T-cell (primary cell): ENCODE measurements around the gene KCNK16. TPM values are rescaled to one million over a fixed set of nuclear protein-coding genes. Genes with fewer than 3 reads are reported as not detected.
"Not testable (repeated sequence)": the region's sequence is repeated elsewhere in the genome, so short reads cannot be mapped to it uniquely, and the experiment has no call there.

ENCODE experiments used
- ATAC-seq, 4 experiments: fragments of 200-7000 bp in 3 of 4; fragments of 150-1000 bp in 1 of 4; cut with Tn5 transposase; replicated peaks in 1 of 4; 1 replicate in 3 of 4; 2 replicates in 1 of 4; pipeline ENCODE4 v1.10.0; 2021; ENCODE audit warnings: moderate library complexity in 3 of 4, mild to moderate bottlenecking in 2 of 4, moderate number of reproducible peaks in 1 of 4
- CTCF ChIA-PET, 2 donors: fragments of 300-600 bp; sonication (Branson Sonifier 250); formaldehyde crosslinking; loops; one replicate each; lab custom pipeline; 2022; ENCODE audit warnings: antibody characterized with exemption in 2 of 2; lab: Charles Lee
- POLR2A ChIA-PET, 2 donors: fragments of 300-600 bp; sonication (Branson Sonifier 250); formaldehyde crosslinking; loops; one replicate each; lab custom pipeline; 2022; ENCODE audit warnings: antibody characterized with exemption in 2 of 2; lab: Charles Lee
- DNase-seq, 35 experiments: peaks; one replicate each; pipeline versions ENCODE4 v3.0.0 to v3.0.0-alpha.2; 2013 to 2023
- H3K27ac ChIP-seq: one replicate; pipeline ENCODE4 v1.5.1; 2013; ENCODE audit warnings: low read length
- H3K27me3 ChIP-seq, 2 experiments: replicated peaks in 1 of 2; 1 replicate in 1 of 2; 2 replicates in 1 of 2; pipeline versions ENCODE4 v1.6.1 to v1.7.0; 2013; ENCODE audit warnings: low read length in 1 of 2, mixed read lengths in 1 of 2; ENCODE audit not compliant: control insufficient read depth in 2 of 2, insufficient read depth in 2 of 2; ENCODE audit errors: extremely low read depth in 1 of 2
- H3K36me3 ChIP-seq, 2 donors: 1 replicate in 1 of 2; 2 replicates in 1 of 2; pipeline versions ENCODE4 v1.6.1 to v1.7.0; 2013; ENCODE audit warnings: low read length in 1 of 2; ENCODE audit not compliant: control insufficient read depth in 2 of 2, insufficient read depth in 1 of 2; ENCODE audit errors: extremely low read depth in 1 of 2
- H3K4me1 ChIP-seq, 2 experiments: 1 replicate in 1 of 2; 2 replicates in 1 of 2; pipeline versions ENCODE4 v1.6.1 to v1.7.0; 2013; ENCODE audit warnings: low read length in 2 of 2, mixed read lengths in 1 of 2; ENCODE audit not compliant: insufficient read depth in 2 of 2, control insufficient read depth in 1 of 2; ENCODE audit errors: extremely low read depth in 1 of 2
- H3K4me3 ChIP-seq, 2 donors: 1 replicate in 1 of 2; 2 replicates in 1 of 2; pipeline versions ENCODE4 v1.5.1 to v1.7.0; 2013; ENCODE audit warnings: mild to moderate bottlenecking in 2 of 2, low read length in 1 of 2, moderate library complexity in 1 of 2; ENCODE audit not compliant: control insufficient read depth in 1 of 2; ENCODE audit errors: extremely low read depth in 1 of 2
- H3K9me3 ChIP-seq: 2 replicates; pipeline ENCODE4 v1.7.0; 2013
- H3K27ac Mint-ChIP-seq, 2 donors: one replicate each; pipeline ENCODE4 v1.8.0; 2020 to 2021; ENCODE audit warnings: mild to moderate bottlenecking in 2 of 2, mixed read lengths in 2 of 2
- H3K27me3 Mint-ChIP-seq, 2 donors: one replicate each; pipeline ENCODE4 v1.8.0; 2021 to 2022; ENCODE audit warnings: mixed read lengths in 2 of 2
- H3K36me3 Mint-ChIP-seq: one replicate; pipeline ENCODE4 v1.8.0; 2021; ENCODE audit warnings: mixed read lengths
- H3K4me1 Mint-ChIP-seq, 3 donors: one replicate each; pipeline ENCODE4 v1.8.0; 2020 to 2022; ENCODE audit warnings: mixed read lengths in 3 of 3, mild to moderate bottlenecking in 1 of 3
- H3K4me3 Mint-ChIP-seq, 3 donors: one replicate each; pipeline ENCODE4 v1.8.0; 2020 to 2022; ENCODE audit warnings: mild to moderate bottlenecking in 3 of 3, mixed read lengths in 3 of 3, moderate library complexity in 3 of 3
- H3K9me3 Mint-ChIP-seq, 3 donors: one replicate each; pipeline ENCODE4 v1.8.0; 2020 to 2022; ENCODE audit warnings: mixed read lengths in 3 of 3
- WGBS: methylation state at CpG from one replicate; pipeline ENCODE4 v1.1.5; 2013; ENCODE audit warnings: missing lambda C conversion rate; ENCODE audit not compliant: insufficient coverage; 5-methylcytosine and 5-hydroxymethylcytosine counted together
- total RNA-seq, 35 experiments: library from RNA in 6 of 35; stranded (reverse) in 6 of 35; fragments of 120-200 nt in 1 of 35; gene quantifications; one replicate each; pipeline versions ENCODE4 v1.2.1 to v1.2.4 and lab custom pipeline; 2013 to 2026

KCNK16 gene
- total RNA-seq, 5 donors from 2014 or later (not counting 1 experiment from before 2014, with no cell fraction given), result not detected

- no peak for DNase-seq
- Mint-ChIP-seq H3K27me3 (peaks cover 0 to 8% of the 10 kb centered on the region in 2 donors), H3K4me3 (no peak overlapping the region), H3K9me3 (no peaks in the 10 kb centered on the region), H3K4me1 (no peaks in the 10 kb centered on the region), H3K27ac (no peak overlapping the region), H3K36me3 (no peaks in the 10 kb centered on the region)
- Histone ChIP-seq H3K4me3 (no peak overlapping the region), H3K36me3 (no peaks in the 10 kb centered on the region), H3K9me3 (no peaks in the 10 kb centered on the region), H3K27ac (no peak overlapping the region), H3K27me3 (peaks cover 0 to 21% of the 10 kb centered on the region in 2 experiments), H3K4me1 (no peaks in the 10 kb centered on the region)
- 79% methylated on average over 3 of the region's 5 CpGs for WGBS
- ChIA-PET POLR2A (no interaction called here), CTCF (interaction anchor here in 1 of 2 donors (0.7 kb wide), 1 partner anchor 127 kb away, joined by 3 read pairs; no protein-coding TSS in a partner anchor)
- ATAC-seq, result no peak
These were observed 28.4 kb downstream of the KCNK16 start for GRCh38 chr6:39294133-39294532.

- Histone ChIP-seq H3K4me3 (no peak overlapping the region), H3K4me1 (no peaks in the 10 kb centered on the region), H3K36me3 (no peaks in the 10 kb centered on the region), H3K27ac (no peak overlapping the region), H3K27me3 (peaks cover 0 to 15% of the 10 kb centered on the region in 2 experiments), H3K9me3 (no peaks in the 10 kb centered on the region)
- ATAC-seq (no peak), DNase-seq (no peak)
- H3K9me3 Mint-ChIP-seq, result no peaks in the 10 kb centered on the region
- H3K27ac Mint-ChIP-seq, result no peak overlapping the region
- 91% methylated on average over 4 of the region's 6 CpGs for WGBS
- ChIA-PET CTCF (no interaction called here), POLR2A (no interaction called here)
- no peaks in the 10 kb centered on the region for H3K36me3 Mint-ChIP-seq
- H3K4me1 Mint-ChIP-seq, result no peaks in the 10 kb centered on the region
- H3K4me3 Mint-ChIP-seq, result no peak overlapping the region
- H3K27me3 Mint-ChIP-seq, result peaks cover 4% of the 10 kb centered on the region in 2 donors
These were observed 29.9 kb downstream of the KCNK16 start for GRCh38 chr6:39292637-39293036.

DNA sequence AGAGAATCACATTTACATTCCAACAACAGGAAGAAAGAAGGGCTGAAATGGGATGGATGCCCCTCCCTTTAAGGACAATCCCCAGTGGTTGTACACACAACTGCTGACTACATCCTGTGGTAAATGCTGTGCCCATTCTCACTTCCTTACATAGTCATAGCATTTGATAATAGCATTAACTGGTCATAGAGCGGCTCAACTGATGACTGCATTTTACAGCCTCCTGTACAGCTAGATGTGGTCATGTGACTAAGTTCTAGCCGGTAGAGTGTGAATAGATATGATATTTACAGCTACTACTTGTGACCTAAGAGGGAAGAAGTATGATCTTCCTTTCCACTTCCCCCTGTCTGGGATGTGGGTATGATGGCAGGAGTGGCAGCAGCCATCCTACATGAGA is 33.0 kb downstream of the KCNK16 start:
- Histone ChIP-seq H3K27me3 (peaks cover 0 to 2% of the 10 kb centered on the region in 2 experiments), H3K36me3 (no peaks in the 10 kb centered on the region), H3K9me3 (no peaks in the 10 kb centered on the region), H3K4me1 (no peaks in the 10 kb centered on the region), H3K27ac (no peak overlapping the region), H3K4me3 (no peak overlapping the region)
- ChIA-PET CTCF (no interaction called here), POLR2A (no interaction called here)
- Mint-ChIP-seq H3K4me1 (no peaks in the 10 kb centered on the region), H3K4me3 (no peak overlapping the region), H3K27ac (no peak overlapping the region), H3K27me3 (peaks cover 4 to 9% of the 10 kb centered on the region in 2 donors), H3K9me3 (no peaks in the 10 kb centered on the region), H3K36me3 (no peaks in the 10 kb centered on the region)
- ATAC-seq, result no peak
- no peak for DNase-seq
- WGBS, result no CpG with 5 or more reads among the region's 2 CpGs

DNA sequence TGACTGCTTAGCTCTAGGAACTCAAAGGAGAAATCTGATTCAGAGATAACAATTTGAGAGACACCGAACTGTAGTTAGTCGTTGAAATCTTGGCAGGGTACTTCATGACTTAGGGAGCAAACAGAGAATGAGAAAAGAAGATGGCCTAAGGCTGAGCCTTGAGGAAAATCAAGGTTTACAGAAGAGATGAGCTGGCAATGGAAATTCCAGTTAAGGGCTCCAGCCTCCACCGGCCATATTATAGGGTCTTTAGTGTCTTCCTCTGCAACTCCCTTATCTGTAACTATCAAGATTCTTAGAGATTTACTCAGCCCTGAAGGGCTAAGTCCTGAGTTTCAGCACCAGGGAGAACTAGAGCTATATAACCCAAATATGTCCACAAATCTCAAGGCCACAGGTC is 34.9 kb downstream of the KCNK16 start:
- WGBS, result 78% methylated on average over 2 of the region's 3 CpGs
- H3K36me3 ChIP-seq, result no peaks in the 10 kb centered on the region
- H3K27me3 ChIP-seq, result no peaks in the 10 kb centered on the region
- DNase-seq (no peak), ATAC-seq (no peak)
- H3K9me3 ChIP-seq, result no peaks in the 10 kb centered on the region
- Mint-ChIP-seq H3K27me3 (peaks cover 4 to 9% of the 10 kb centered on the region in 2 donors), H3K9me3 (no peaks in the 10 kb centered on the region), H3K36me3 (no peaks in the 10 kb centered on the region), H3K27ac (no peak overlapping the region), H3K4me3 (no peak overlapping the region), H3K4me1 (no peaks in the 10 kb centered on the region)
- no peak overlapping the region for H3K4me3 ChIP-seq
- H3K4me1 ChIP-seq, result no peaks in the 10 kb centered on the region
- H3K27ac ChIP-seq, result no peak overlapping the region
- POLR2A ChIA-PET, result no interaction called here
- CTCF ChIA-PET, result no interaction called here

DNA sequence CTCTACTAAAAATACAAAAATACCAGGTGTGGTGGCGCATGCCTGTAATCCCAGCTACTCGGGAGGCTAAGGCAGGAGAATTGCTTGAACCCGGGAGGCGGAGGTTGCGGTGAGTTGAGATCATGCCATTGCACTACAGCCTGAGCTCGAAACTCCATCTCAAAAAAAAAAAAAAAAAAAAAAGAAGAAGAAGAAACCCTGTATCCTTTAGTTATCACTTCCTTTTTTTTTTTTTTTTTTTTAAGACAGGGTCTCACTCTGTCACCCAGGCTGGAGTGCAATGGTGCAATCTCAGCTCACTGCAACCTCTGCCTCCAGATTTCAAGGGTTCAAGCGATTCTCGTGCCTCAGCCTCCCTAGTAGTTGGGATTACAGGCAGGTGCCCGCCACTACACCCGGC is 35.9 kb downstream of the KCNK16 start:
- WGBS, result no CpG with 5 or more reads among the region's 10 CpGs
- CTCF ChIA-PET, H3K27ac Mint-ChIP-seq: not testable (repeated sequence)

GRCh38 chr6:39282774-39283173 is 39.7 kb downstream of the KCNK16 start:
- CTCF ChIA-PET, result no interaction called here
- H3K9me3 Mint-ChIP-seq, result no peaks in the 10 kb centered on the region
- Histone ChIP-seq H3K9me3 (no peaks in the 10 kb centered on the region), H3K36me3 (no peaks in the 10 kb centered on the region), H3K27ac (no peak overlapping the region), H3K4me1 (no peaks in the 10 kb centered on the region), H3K27me3 (peaks cover 2 to 16% of the 10 kb centered on the region in 2 experiments), H3K4me3 (no peak overlapping the region)
- H3K27ac Mint-ChIP-seq, result no peak overlapping the region
- no peaks in the 10 kb centered on the region for H3K4me1 Mint-ChIP-seq
- H3K4me3 Mint-ChIP-seq, result no peak overlapping the region
- peaks cover 0 to 5% of the 10 kb centered on the region in 2 donors for H3K27me3 Mint-ChIP-seq
- no peaks in the 10 kb centered on the region for H3K36me3 Mint-ChIP-seq
- ATAC-seq (no peak), DNase-seq (no peak)
- POLR2A ChIA-PET, result interaction anchor here in 1 of 2 donors (0.5 kb wide), 1 partner anchor 1805 kb away, joined by 6 read pairs; no protein-coding TSS in a partner anchor
- WGBS, result 86% methylated on average over 1 of the region's 2 CpGs

More for the DNA sequence above, 35.9 kb downstream of the KCNK16 start:
- H3K4me1 Mint-ChIP-seq, H3K36me3 ChIP-seq, H3K9me3 ChIP-seq, H3K4me3 ChIP-seq, H3K36me3 Mint-ChIP-seq, H3K4me3 Mint-ChIP-seq, ATAC-seq, H3K27me3 Mint-ChIP-seq, DNase-seq, H3K27me3 ChIP-seq, H3K4me1 ChIP-seq, H3K9me3 Mint-ChIP-seq, POLR2A ChIA-PET, H3K27ac ChIP-seq: not testable (repeated sequence)
